Suprapubic skin (tissue), 3 donors: ENCODE data around the gene DBF4.

Source experiments
- CTCF ChIP-seq, 2 donors: fragments of 200-600 bp in 1 of 2; fragments of 450-650 bp in 1 of 2; sonication (generic) in 1 of 2; IDR thresholded peaks; one replicate each; pipeline ENCODE4 v1.5.1; 2016 to 2019; ENCODE audit warnings: antibody characterized with exemption in 2 of 2, mild to moderate bottlenecking in 1 of 2, moderate library complexity in 1 of 2
- EP300 ChIP-seq: sonication (generic); formaldehyde crosslinking; IDR thresholded peaks from one replicate; pipeline ENCODE4 v1.6.1; 2017; ENCODE audit warnings: antibody characterized with exemption
- POLR2A ChIP-seq, 2 donors: fragments of 450-650 bp; IDR thresholded peaks; one replicate each; pipeline ENCODE4 v1.6.1; 2017; ENCODE audit warnings: antibody characterized with exemption in 2 of 2, mild to moderate bottlenecking in 2 of 2, moderate library complexity in 2 of 2

GRCh38 chr7:87882151-87882937 lies 6.1 kb downstream of the DBF4 start:
- TF ChIP-seq CTCF (IDR thresholded peaks at IDR 0.05), result no peak
- no peak for TF ChIP-seq POLR2A (IDR thresholded peaks at IDR 0.05)
- TF ChIP-seq EP300, result no peak
